ENCODE measurements around the gene KCNJ11. TPM values are rescaled to one million over a fixed set of nuclear protein-coding genes. Genes with fewer than 3 reads are reported as not detected.
A peak's percentile ranks its signal among the peaks of the same experiment; 100 is the strongest.

Gene KCNJ11
- total and polyA plus RNA-seq, 2 of the 13 experiments (the other 11 are each of a cell fraction or from before 2014, with no cell fraction given), result 0.38 to 1.6 TPM

DNA sequence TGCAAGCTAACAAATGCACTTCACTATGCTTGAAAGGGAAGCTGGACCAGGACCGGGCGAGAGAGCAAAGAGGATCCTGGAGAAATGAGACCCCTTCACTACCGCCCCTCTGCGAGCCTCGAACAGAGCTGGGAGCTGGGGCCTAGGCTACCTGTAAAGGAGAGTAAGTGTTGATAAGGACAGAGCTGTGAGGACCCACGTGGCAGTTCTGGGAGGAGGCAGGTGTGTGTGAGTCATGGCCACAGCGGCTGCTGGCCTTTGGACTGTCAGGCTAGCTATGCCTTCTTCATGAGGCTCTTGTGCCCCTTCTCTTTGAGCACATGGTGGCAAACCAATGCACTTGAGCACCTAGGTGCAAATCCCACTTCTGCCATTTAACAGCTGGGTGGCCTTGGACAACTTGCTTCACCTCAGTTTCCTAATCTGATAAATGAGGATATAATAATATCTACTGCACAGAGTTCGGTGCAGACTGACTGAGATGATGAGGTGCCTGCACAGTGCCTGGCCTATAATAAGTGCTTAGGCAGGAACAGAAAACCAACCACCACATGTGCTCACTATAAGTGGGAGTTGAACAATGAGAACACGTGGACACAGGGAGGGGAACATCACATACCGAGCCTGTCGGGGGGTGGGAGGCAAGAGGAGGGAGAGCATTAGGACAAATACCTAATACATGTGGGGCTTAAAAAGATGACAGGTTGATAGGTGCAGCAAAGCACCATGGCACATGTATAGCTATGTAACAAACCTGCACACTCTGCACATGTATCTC is 35.3 kb upstream of the KCNJ11 start (continued):
- TF ChIP-seq NAIF1 (CRISPR knock-in tag; IDR thresholded peaks at IDR 0.05; ENCODE audit: borderline replicate concordance) (no peak), ZNF331 (CRISPR knock-in tag; IDR thresholded peaks at IDR 0.05) (no peak), ZMYM3 (CRISPR knock-in tag; IDR thresholded peaks at IDR 0.05) (0 out of 2 replicates have a peak, but pooled peaks have one; percentile 16), ZNF75D (CRISPR knock-in tag; IDR thresholded peaks at IDR 0.05; ENCODE audit: borderline replicate concordance) (no peak), ZBTB38 (CRISPR knock-in tag; IDR thresholded peaks at IDR 0.05) (no peak), ZBTB34 (CRISPR knock-in tag; IDR thresholded peaks at IDR 0.05) (no peak), RXRA (CRISPR knock-in tag; IDR thresholded peaks at IDR 0.05) (no peak), ZNF609 (CRISPR knock-in tag; IDR thresholded peaks at IDR 0.05; ENCODE audit: borderline replicate concordance) (no peak), ZNF224 (CRISPR knock-in tag; IDR thresholded peaks at IDR 0.05) (no peak)
- TF ChIP-seq, protein P1, sequence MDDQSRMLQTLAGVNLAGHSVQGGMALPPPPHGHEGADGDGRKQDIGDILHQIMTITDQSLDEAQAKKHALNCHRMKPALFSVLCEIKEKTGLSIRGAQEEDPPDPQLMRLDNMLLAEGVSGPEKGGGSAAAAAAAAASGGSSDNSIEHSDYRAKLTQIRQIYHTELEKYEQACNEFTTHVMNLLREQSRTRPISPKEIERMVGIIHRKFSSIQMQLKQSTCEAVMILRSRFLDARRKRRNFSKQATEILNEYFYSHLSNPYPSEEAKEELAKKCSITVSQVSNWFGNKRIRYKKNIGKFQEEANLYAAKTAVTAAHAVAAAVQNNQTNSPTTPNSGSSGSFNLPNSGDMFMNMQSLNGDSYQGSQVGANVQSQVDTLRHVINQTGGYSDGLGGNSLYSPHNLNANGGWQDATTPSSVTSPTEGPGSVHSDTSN (CRISPR knock-in tag; IDR thresholded peaks at IDR 0.05; ENCODE audit: borderline replicate concordance), result no peak
- TF ChIP-seq, protein P2, sequence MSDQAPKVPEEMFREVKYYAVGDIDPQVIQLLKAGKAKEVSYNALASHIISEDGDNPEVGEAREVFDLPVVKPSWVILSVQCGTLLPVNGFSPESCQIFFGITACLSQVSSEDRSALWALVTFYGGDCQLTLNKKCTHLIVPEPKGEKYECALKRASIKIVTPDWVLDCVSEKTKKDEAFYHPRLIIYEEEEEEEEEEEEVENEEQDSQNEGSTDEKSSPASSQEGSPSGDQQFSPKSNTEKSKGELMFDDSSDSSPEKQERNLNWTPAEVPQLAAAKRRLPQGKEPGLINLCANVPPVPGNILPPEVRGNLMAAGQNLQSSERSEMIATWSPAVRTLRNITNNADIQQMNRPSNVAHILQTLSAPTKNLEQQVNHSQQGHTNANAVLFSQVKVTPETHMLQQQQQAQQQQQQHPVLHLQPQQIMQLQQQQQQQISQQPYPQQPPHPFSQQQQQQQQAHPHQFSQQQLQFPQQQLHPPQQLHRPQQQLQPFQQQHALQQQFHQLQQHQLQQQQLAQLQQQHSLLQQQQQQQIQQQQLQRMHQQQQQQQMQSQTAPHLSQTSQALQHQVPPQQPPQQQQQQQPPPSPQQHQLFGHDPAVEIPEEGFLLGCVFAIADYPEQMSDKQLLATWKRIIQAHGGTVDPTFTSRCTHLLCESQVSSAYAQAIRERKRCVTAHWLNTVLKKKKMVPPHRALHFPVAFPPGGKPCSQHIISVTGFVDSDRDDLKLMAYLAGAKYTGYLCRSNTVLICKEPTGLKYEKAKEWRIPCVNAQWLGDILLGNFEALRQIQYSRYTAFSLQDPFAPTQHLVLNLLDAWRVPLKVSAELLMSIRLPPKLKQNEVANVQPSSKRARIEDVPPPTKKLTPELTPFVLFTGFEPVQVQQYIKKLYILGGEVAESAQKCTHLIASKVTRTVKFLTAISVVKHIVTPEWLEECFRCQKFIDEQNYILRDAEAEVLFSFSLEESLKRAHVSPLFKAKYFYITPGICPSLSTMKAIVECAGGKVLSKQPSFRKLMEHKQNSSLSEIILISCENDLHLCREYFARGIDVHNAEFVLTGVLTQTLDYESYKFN (CRISPR knock-in tag; conservative IDR thresholded peaks at IDR 0.05), result peak; percentile 30; the same call in 1 of the 2 replicates
